AG04450 (cell line): ENCODE data around the gene VMAC. TPM values are rescaled to one million over a fixed set of nuclear protein-coding genes. Genes with fewer than 3 reads are reported as not detected.
A peak's percentile ranks its signal among the peaks of the same experiment; 100 is the strongest.

Experiments
- CTCF ChIA-PET: fragments of 300-600, 350-600 bp; formaldehyde crosslinking; extraction: SDS; loops from one replicate; lab custom pipeline; 2022; ENCODE audit warnings: antibody characterized with exemption, inconsistent platforms; lab: Charles Lee
- POLR2A ChIA-PET: fragments of 350-600 bp; formaldehyde crosslinking; extraction: SDS; loops from one replicate; lab custom pipeline; 2021; ENCODE audit warnings: antibody characterized with exemption, inconsistent platforms; lab: Yijun Ruan, JAX
- DNase-seq: peaks from one replicate; pipeline ENCODE4 v3.0.0-alpha.2; 2011; ENCODE audit warnings: low read depth, low spot score
- H3K27ac ChIP-seq: one replicate; pipeline ENCODE4 v1.5.1; 2012; ENCODE audit warnings: low read depth, low read length, control low read depth
- H3K27me3 ChIP-seq: one replicate; pipeline ENCODE4 v1.6.0; 2012; ENCODE audit warnings: low read length; ENCODE audit not compliant: control insufficient read depth, insufficient read depth
- H3K4me3 ChIP-seq: 2 replicates; pipeline ENCODE4 v1.5.1; 2011; ENCODE audit warnings: mild to moderate bottlenecking, low read depth, low read length, control low read depth
- H3K9me3 ChIP-seq: 2 replicates; pipeline ENCODE4 v1.5.1; 2012; ENCODE audit warnings: low read length; ENCODE audit not compliant: control insufficient read depth, insufficient read depth
- polyA plus RNA-seq: library from polyadenylated mRNA; depleted of rRNA; stranded (reverse); fragments of >200 nt; gene quantifications from 2 replicates; pipeline ENCODE4 v1.2.3, GENCODE V29; 2011
- TF ChIP-seq, protein P1 (sequence below): IDR thresholded peaks from 2 replicates; pipeline ENCODE4 v1.5.1; 2011; ENCODE audit warnings: low read depth, low read length, control low read depth, inconsistent platforms

VMAC gene
- polyA plus RNA-seq, 1 experiment: 2.5 TPM

DNA sequence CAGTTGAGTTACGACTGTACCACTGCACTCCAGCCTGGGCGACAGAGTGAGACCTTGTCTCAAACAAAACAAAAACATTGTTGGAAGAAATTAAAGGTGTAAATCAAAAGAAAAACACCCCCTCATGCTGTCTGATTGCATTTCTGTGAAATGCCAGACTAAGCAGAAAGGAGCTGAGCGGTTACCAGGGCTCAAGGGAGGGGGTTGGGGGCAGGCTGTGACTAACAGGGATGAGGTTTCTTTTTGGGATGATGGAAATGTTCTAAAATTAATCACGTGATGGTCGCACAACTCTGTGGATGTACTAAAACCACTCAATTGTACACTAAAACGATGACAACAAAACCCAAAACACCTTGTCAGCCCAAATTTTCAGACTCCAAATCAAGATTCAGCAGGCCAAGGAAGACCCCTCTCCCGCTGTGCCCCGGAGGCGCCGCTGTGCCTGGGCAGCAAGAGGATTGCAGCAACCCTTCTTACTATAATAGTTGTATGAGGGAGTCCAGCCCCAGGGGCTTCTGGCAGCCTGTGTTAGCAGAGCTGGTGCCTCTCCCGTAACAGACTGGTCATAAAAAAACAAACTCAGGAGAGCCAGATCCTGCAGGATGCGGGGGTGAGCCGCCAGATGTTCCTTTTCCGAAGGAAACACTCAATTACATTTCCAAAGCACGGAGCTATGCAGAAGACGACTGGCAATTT is 30.3 kb downstream of the VMAC start:
- ChIA-PET CTCF (interaction anchor here (1.2 to 4.3 kb wide), 3 partner anchors 33 to 131 kb away, joined by 3 to 26 read pairs (median 15); no protein-coding TSS in a partner anchor), POLR2A (interaction anchor here (0.8 to 3.0 kb wide), 12 partner anchors 13 to 337 kb away, joined by 3 to 22 read pairs (median 7); partner anchors contain the start of genes NDUFA11, RANBP3 and VMAC)
- Histone ChIP-seq H3K4me3 (peak overlapping the region; percentile 39), H3K27me3 (no peaks in the 10 kb centered on the region), H3K27ac (peak overlapping the region; percentile 98), H3K9me3 (no peaks in the 10 kb centered on the region)
- TF ChIP-seq, protein P1, sequence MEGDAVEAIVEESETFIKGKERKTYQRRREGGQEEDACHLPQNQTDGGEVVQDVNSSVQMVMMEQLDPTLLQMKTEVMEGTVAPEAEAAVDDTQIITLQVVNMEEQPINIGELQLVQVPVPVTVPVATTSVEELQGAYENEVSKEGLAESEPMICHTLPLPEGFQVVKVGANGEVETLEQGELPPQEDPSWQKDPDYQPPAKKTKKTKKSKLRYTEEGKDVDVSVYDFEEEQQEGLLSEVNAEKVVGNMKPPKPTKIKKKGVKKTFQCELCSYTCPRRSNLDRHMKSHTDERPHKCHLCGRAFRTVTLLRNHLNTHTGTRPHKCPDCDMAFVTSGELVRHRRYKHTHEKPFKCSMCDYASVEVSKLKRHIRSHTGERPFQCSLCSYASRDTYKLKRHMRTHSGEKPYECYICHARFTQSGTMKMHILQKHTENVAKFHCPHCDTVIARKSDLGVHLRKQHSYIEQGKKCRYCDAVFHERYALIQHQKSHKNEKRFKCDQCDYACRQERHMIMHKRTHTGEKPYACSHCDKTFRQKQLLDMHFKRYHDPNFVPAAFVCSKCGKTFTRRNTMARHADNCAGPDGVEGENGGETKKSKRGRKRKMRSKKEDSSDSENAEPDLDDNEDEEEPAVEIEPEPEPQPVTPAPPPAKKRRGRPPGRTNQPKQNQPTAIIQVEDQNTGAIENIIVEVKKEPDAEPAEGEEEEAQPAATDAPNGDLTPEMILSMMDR: no peak
- peak; percentile 84 for DNase-seq

DNA sequence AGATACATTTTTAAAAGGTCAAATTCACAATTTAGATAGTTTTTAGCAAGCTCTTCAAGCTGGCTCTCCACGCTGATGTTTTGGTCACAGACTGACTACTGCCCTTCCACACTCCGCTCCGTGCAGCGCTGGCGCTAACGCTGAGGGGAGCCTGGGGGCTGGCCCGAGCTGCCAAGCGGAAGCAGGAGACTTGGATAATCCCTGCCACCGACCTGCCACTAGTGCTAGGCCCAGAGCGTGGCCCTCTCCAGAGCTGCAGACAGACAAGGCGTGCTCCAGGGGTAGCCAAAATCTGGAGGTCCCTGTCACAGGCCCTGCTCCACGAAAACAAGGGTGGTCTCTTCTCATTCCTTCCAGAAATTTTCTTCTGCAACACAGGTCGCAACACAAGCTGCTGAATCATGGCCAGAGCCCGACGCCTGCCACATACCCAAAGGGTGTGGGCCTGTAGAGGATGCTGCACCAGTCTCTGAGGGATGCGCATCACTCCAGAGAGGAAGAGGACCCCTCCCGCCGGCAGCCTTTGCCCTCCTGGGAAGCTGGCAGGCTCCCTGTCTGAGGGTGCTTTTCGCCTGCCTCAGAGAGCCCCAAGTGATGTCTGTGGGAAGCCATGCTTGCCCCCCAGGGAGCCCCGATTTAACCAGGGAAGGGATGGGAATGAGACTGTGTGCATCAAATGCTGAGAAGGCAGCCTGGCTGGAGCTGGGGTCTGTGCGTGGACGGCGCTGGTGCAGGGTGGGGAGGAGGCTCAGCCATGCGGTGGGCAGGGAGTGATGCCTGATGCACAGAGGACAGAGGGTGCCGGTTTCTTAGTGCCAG is 31.0 kb downstream of the VMAC start:
- peak overlapping the region; percentile 98 for H3K27ac ChIP-seq
- H3K9me3 ChIP-seq: no peaks in the 10 kb centered on the region
- DNase-seq: no peak
- CTCF ChIA-PET: interaction anchor here (0.8 to 4.3 kb wide), 4 partner anchors 32 to 132 kb away, joined by 3 to 26 read pairs (median 9); no protein-coding TSS in a partner anchor
- POLR2A ChIA-PET: interaction anchor here (0.8 to 3.0 kb wide), 12 partner anchors 13 to 336 kb away, joined by 3 to 22 read pairs (median 7); partner anchors contain the start of genes NDUFA11, RANBP3 and VMAC
- H3K4me3 ChIP-seq: peak overlapping the region; percentile 35
- TF ChIP-seq, protein P1: no peak
- H3K27me3 ChIP-seq: no peaks in the 10 kb centered on the region

DNA sequence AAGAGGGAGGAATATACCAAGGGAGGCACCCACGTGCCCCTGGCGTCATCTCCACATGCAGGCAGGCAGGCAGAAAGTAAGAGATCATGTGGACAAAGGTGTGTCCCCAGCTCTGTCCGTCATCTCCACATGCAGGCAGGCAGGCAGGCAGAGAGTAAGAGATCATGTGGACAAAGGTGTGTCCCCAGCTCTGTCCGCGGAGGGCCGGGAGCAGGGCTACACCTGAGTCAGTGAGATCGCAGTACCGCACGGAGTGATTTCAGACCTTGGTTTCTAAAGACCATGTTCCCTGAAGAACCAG is 31.6 kb downstream of the VMAC start:
- CTCF ChIA-PET: interaction anchor here (0.8 to 4.3 kb wide), 4 partner anchors 31 to 132 kb away, joined by 3 to 26 read pairs (median 9); no protein-coding TSS in a partner anchor
- Histone ChIP-seq H3K27ac (peak overlapping the region; percentile 98), H3K9me3 (no peaks in the 10 kb centered on the region), H3K4me3 (no peak overlapping the region), H3K27me3 (no peaks in the 10 kb centered on the region)
- POLR2A ChIA-PET: interaction anchor here (1.4 to 3.0 kb wide), 7 partner anchors 12 to 42 kb away, joined by 3 to 22 read pairs (median 10); partner anchors contain the start of gene RANBP3
- TF ChIP-seq, protein P1: no peak
- no peak for DNase-seq

DNA sequence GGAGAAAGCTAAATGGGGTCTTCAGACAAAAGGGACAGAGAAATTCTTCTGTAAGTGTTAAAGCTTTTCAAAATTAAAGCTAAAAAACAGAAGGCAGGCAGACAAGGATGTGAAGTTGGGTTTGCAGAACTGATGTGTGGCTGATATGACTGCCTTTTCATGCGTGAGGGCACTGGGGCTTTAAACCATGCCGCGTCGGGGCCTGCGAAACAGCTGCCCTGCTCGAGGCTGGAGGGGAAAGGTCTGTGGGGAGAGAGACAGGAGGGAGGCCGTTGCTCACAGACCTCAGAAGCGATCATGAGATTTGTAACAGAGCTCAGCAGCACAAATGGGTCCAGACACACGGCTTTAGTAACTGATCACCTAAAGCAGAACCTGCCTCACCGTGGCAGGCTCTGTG is 32.9 kb downstream of the VMAC start:
- no peak for DNase-seq
- H3K27me3 ChIP-seq: no peaks in the 10 kb centered on the region
- H3K9me3 ChIP-seq: no peaks in the 10 kb centered on the region
- no peak overlapping the region for H3K27ac ChIP-seq
- CTCF ChIA-PET: interaction anchor here (0.9 to 4.3 kb wide), 2 partner anchors 30 to 50 kb away, joined by 3 to 26 read pairs; no protein-coding TSS in a partner anchor
- no peak overlapping the region for H3K4me3 ChIP-seq
- POLR2A ChIA-PET: interaction anchor here (1.0 kb wide), 1 partner anchor 29 kb away, joined by 4 read pairs; no protein-coding TSS in a partner anchor
- TF ChIP-seq, protein P1: no peak
